DND-41 (cell line): ENCODE measurements around the gene MAST4.

Experiments used
- EZH2 ChIP-seq: IDR thresholded peaks from 3 replicates; pipeline ENCODE4 v1.6.1; 2012; ENCODE audit warnings: borderline replicate concordance, low read depth, mild to moderate bottlenecking, moderate library complexity, low read length, inconsistent platforms; ENCODE audit not compliant: severe bottlenecking
- TF ChIP-seq, protein P1 (sequence below): IDR thresholded peaks from 2 replicates; pipeline ENCODE4 v1.5.1; 2012; ENCODE audit warnings: borderline replicate concordance, low read length, moderate library complexity, mild to moderate bottlenecking; ENCODE audit not compliant: poor library complexity, severe bottlenecking; ENCODE audit errors: extremely low read depth

- no peak for TF ChIP-seq EZH2
- TF ChIP-seq, protein P1, sequence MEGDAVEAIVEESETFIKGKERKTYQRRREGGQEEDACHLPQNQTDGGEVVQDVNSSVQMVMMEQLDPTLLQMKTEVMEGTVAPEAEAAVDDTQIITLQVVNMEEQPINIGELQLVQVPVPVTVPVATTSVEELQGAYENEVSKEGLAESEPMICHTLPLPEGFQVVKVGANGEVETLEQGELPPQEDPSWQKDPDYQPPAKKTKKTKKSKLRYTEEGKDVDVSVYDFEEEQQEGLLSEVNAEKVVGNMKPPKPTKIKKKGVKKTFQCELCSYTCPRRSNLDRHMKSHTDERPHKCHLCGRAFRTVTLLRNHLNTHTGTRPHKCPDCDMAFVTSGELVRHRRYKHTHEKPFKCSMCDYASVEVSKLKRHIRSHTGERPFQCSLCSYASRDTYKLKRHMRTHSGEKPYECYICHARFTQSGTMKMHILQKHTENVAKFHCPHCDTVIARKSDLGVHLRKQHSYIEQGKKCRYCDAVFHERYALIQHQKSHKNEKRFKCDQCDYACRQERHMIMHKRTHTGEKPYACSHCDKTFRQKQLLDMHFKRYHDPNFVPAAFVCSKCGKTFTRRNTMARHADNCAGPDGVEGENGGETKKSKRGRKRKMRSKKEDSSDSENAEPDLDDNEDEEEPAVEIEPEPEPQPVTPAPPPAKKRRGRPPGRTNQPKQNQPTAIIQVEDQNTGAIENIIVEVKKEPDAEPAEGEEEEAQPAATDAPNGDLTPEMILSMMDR, result no peak
These were observed 603.7 kb downstream of the MAST4 start for GRCh38 chr5:67199859-67200258.
